ENCODE results near the gene DRAM1.

GRCh38 chr12:101939856-101940265 is 62.5 kb downstream of the DRAM1 start:
- peak; percentile 96 for TF ChIP-seq CTCF (IDR thresholded peaks at IDR 0.05)
- no peak for TF ChIP-seq ZFX (IDR thresholded peaks at IDR 0.05; ENCODE audit: borderline replicate concordance)
